K562 (cell line): Measurements from ENCODE around the gene TMEM185B. TPM values are rescaled to one million over a fixed set of nuclear protein-coding genes. Genes with fewer than 3 reads are reported as not detected.

Experiments used
- CBX8 ChIP-seq: fragments of 200-600 bp; sonication (generic); IDR thresholded peaks from 2 replicates; pipeline ENCODE4 v1.6.1; 2012; ENCODE audit warnings: borderline replicate concordance, mixed run types, low read depth, mild to moderate bottlenecking, moderate library complexity, mixed read lengths, low read length, control low read depth, inconsistent platforms; ENCODE audit not compliant: poor library complexity, severe bottlenecking; ENCODE audit errors: extremely low read depth
- CSDE1 ChIP-seq, 2 experiments: fragments of 450-650 bp; IDR thresholded peaks; 2 replicates each; pipeline ENCODE4 v1.6.1; 2016; ENCODE audit warnings: mild to moderate bottlenecking in 1 of 2
- HDAC6 ChIP-seq: IDR thresholded peaks from 2 replicates; pipeline ENCODE4 v1.6.1; 2012; ENCODE audit warnings: low read depth, mild to moderate bottlenecking, control low read depth, inconsistent platforms, low read length, moderate library complexity
- L3MBTL2 ChIP-seq: fragments of 450-650 bp; IDR thresholded peaks from 2 replicates; pipeline ENCODE4 v1.6.1; 2016; ENCODE audit warnings: mild to moderate bottlenecking, moderate library complexity
- MAZ ChIP-seq, 2 experiments: fragments of 450-650 bp in 1 of 2; sonication (generic) in 1 of 2; formaldehyde crosslinking; IDR thresholded peaks in 1 of 2; conservative IDR thresholded peaks in 1 of 2; 2 replicates each; pipeline versions ENCODE4 v1.4.0 to v1.5.0; 2020; ENCODE audit warnings: mild to moderate bottlenecking in 1 of 2, missing genetic modification reagents in 1 of 2
- NCOA6 ChIP-seq: fragments of 450-650 bp; IDR thresholded peaks from 2 replicates; pipeline ENCODE4 v1.6.1; 2017; ENCODE audit warnings: mild to moderate bottlenecking
- NFE2 ChIP-seq: IDR thresholded peaks from 2 replicates; pipeline ENCODE4 v1.6.1; 2014; ENCODE audit warnings: antibody characterized with exemption, low read depth
- NR1H2 ChIP-seq: sonication (generic); formaldehyde crosslinking; IDR thresholded peaks from 2 replicates; pipeline ENCODE4 v1.4.0; 2020; ENCODE audit warnings: mild to moderate bottlenecking, missing genetic modification reagents
- PURB ChIP-seq: sonication (generic); formaldehyde crosslinking; IDR thresholded peaks from 2 replicates; pipeline ENCODE4 v1.9.0; 2021; ENCODE audit warnings: low read depth, mild to moderate bottlenecking, missing genetic modification reagents
- ZNF134 ChIP-seq: fragments of 250-450 bp; sonication (Bioruptor Pico); conservative IDR thresholded peaks from 2 replicates; pipeline ENCODE4 v1.4.0; 2020
- polyA plus RNA-seq, 8 experiments: library from polyadenylated mRNA; depleted of rRNA in 4 of 8; stranded (reverse) in 5 of 8; unstranded in 3 of 8; fragments of >200 nt; fragmentation: Nextera tagmentation in 2 of 8; fragmentation: Illumina TruSeq in 1 of 8; extraction: Ambion mirVana in 2 of 8; extraction: Trizol in 1 of 8; gene quantifications; 2 replicates each; pipeline versions ENCODE4 v1.2.1 to v1.2.3, GENCODE V29; 2011 to 2014; ENCODE audit warnings: inconsistent platforms in 1 of 8, missing spikeins in 1 of 8
- total RNA-seq, 7 experiments: library from RNA; depleted of rRNA in 6 of 7; stranded (reverse); fragments of >200 nt in 6 of 7; fragmentation: Illumina TruSeq in 2 of 7; extraction: Trizol in 2 of 7; gene quantifications; 2 replicates each; pipeline versions ENCODE4 v1.2.1 to v1.2.3, GENCODE V29; 2011 to 2021; ENCODE audit warnings: low replicate concordance in 1 of 7
- TF ChIP-seq, protein P1 (sequence below): fragments of 450-650 bp; formaldehyde crosslinking; IDR thresholded peaks from 2 replicates; pipeline ENCODE4 v1.4.0; 2020; ENCODE audit warnings: mild to moderate bottlenecking, moderate library complexity
- TF ChIP-seq, protein P2 (sequence below): fragments of 450-650 bp; formaldehyde crosslinking; IDR thresholded peaks from 2 replicates; pipeline ENCODE4 v1.4.0; 2022; ENCODE audit warnings: mild to moderate bottlenecking, moderate library complexity
- TF ChIP-seq, protein P3 (sequence below): fragments of 450-650 bp; formaldehyde crosslinking; IDR thresholded peaks from 2 replicates; pipeline ENCODE4 v1.4.0; 2022; ENCODE audit warnings: missing genetic modification characterization
- TF ChIP-seq, protein P4 (sequence below): fragments of 450-650 bp; IDR thresholded peaks from 2 replicates; pipeline ENCODE4 v1.7.0; 2016; ENCODE audit warnings: borderline replicate concordance

TMEM185B gene
- total and polyA plus RNA-seq, 9 of the 15 experiments (the other 6 are each of a cell fraction or from before 2014, with no cell fraction given), result 2.9 to 28.2 (median 11.5) TPM

DNA sequence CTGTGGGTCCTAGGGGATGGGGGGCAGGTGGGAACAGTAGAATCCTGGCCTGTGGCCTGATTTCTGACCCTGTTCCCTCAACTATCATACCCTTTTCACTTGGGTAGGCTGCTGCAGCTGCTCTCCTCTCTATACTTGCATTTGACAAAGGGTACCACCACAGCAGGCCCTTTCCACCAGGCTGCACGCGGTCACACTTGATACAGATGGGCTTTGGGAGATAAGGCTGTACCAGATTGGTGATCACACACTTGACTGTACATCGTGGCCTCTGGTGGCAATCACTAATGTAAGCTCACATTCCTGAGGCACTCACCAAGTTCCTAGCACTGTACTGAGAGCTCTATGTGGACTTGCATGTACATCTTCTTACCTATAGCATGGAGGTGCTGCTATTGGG, 27.9 kb upstream of the TMEM185B start (continued):
- TF ChIP-seq, protein P1, sequence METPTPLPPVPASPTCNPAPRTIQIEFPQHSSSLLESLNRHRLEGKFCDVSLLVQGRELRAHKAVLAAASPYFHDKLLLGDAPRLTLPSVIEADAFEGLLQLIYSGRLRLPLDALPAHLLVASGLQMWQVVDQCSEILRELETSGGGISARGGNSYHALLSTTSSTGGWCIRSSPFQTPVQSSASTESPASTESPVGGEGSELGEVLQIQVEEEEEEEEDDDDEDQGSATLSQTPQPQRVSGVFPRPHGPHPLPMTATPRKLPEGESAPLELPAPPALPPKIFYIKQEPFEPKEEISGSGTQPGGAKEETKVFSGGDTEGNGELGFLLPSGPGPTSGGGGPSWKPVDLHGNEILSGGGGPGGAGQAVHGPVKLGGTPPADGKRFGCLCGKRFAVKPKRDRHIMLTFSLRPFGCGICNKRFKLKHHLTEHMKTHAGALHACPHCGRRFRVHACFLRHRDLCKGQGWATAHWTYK (CRISPR knock-in tag), result peak; percentile 45; the same call in 1 of the 2 replicates
- TF ChIP-seq, protein P2, sequence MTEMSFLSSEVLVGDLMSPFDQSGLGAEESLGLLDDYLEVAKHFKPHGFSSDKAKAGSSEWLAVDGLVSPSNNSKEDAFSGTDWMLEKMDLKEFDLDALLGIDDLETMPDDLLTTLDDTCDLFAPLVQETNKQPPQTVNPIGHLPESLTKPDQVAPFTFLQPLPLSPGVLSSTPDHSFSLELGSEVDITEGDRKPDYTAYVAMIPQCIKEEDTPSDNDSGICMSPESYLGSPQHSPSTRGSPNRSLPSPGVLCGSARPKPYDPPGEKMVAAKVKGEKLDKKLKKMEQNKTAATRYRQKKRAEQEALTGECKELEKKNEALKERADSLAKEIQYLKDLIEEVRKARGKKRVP (CRISPR knock-in tag), result no peak
- TF ChIP-seq NFE2, result no peak
- TF ChIP-seq, protein P3, sequence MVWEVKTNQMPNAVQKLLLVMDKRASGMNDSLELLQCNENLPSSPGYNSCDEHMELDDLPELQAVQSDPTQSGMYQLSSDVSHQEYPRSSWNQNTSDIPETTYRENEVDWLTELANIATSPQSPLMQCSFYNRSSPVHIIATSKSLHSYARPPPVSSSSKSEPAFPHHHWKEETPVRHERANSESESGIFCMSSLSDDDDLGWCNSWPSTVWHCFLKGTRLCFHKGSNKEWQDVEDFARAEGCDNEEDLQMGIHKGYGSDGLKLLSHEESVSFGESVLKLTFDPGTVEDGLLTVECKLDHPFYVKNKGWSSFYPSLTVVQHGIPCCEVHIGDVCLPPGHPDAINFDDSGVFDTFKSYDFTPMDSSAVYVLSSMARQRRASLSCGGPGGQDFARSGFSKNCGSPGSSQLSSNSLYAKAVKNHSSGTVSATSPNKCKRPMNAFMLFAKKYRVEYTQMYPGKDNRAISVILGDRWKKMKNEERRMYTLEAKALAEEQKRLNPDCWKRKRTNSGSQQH, result no peak
- TF ChIP-seq L3MBTL2, result peak; percentile 79
- 0 out of 2 replicates have a peak, but pooled peaks have one; percentile 24 for TF ChIP-seq ZNF134 (CRISPR knock-in tag)
- TF ChIP-seq CSDE1 (IDR thresholded peaks at IDR 0.05), result no peak
- no peak for TF ChIP-seq HDAC6
- TF ChIP-seq, protein P4, sequence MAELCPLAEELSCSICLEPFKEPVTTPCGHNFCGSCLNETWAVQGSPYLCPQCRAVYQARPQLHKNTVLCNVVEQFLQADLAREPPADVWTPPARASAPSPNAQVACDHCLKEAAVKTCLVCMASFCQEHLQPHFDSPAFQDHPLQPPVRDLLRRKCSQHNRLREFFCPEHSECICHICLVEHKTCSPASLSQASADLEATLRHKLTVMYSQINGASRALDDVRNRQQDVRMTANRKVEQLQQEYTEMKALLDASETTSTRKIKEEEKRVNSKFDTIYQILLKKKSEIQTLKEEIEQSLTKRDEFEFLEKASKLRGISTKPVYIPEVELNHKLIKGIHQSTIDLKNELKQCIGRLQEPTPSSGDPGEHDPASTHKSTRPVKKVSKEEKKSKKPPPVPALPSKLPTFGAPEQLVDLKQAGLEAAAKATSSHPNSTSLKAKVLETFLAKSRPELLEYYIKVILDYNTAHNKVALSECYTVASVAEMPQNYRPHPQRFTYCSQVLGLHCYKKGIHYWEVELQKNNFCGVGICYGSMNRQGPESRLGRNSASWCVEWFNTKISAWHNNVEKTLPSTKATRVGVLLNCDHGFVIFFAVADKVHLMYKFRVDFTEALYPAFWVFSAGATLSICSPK, result no peak
- no peak for TF ChIP-seq NCOA6
- TF ChIP-seq CBX8, result no peak
- no peak for TF ChIP-seq PURB (CRISPR knock-in tag)
- TF ChIP-seq MAZ (CRISPR knock-in tag; conservative IDR thresholded peaks at IDR 0.05 in 1 of 2, IDR thresholded peaks at IDR 0.05 in 1 of 2), result 0 out of 4 replicates have a peak, but pooled peaks of 1 of the 2 experiments have one; percentile 28
- TF ChIP-seq NR1H2 (CRISPR knock-in tag), result no peak
